22Rv1 (cell line): ENCODE results near the gene MERTK.

Experiments used
- CTCF ChIP-seq: fragments of 450-650 bp; IDR thresholded peaks from 2 replicates; pipeline ENCODE4 v1.5.1; 2017; ENCODE audit warnings: mild to moderate bottlenecking
- ZFX ChIP-seq: fragments of 450-650 bp; IDR thresholded peaks from 2 replicates; pipeline ENCODE4 v1.6.1; 2017; ENCODE audit warnings: antibody characterized with exemption, borderline replicate concordance

- TF ChIP-seq CTCF (no peak), ZFX (no peak)
Observed at GRCh38 chr2:111954602-111955332, 56.4 kb downstream of the MERTK start.
